RWPE2 (cell line): ENCODE data around the gene NKD2.

Experiments used
- ATAC-seq: fragments of 200-7000 bp; cut with Tn5 transposase; 3 replicates; pipeline ENCODE4 v1.9.1; 2021; ENCODE audit warnings: low read depth
- DNase-seq: peaks from one replicate; pipeline ENCODE4 v3.0.0-alpha.2; 2020; ENCODE audit warnings: low spot score
- H3K27ac ChIP-seq: fragments of 450-650 bp; 2 replicates; pipeline ENCODE4 v1.5.1; 2017; ENCODE audit warnings: mild to moderate bottlenecking; ENCODE audit not compliant: poor library complexity, severe bottlenecking
- H3K27me3 ChIP-seq: fragments of 250-450 bp; sonication (Bioruptor Pico); 2 replicates; pipeline ENCODE4 v1.5.1; 2021; ENCODE audit warnings: mild to moderate bottlenecking, moderate library complexity; ENCODE audit not compliant: insufficient read depth, poor library complexity, severe bottlenecking
- H3K36me3 ChIP-seq: fragments of 250-450 bp; sonication (Bioruptor Pico); 2 replicates; pipeline ENCODE4 v1.5.1; 2020; ENCODE audit warnings: low read depth, mild to moderate bottlenecking, moderate library complexity
- H3K4me1 ChIP-seq: fragments of 250-450 bp; sonication (Bioruptor Pico); 2 replicates; pipeline ENCODE4 v1.5.1; 2021; ENCODE audit warnings: mild to moderate bottlenecking, moderate library complexity; ENCODE audit not compliant: insufficient read depth, poor library complexity, severe bottlenecking
- H3K4me3 ChIP-seq: fragments of 250-450 bp; sonication (Bioruptor Pico); 2 replicates; pipeline ENCODE4 v1.5.1; 2021; ENCODE audit warnings: mild to moderate bottlenecking, moderate library complexity; ENCODE audit not compliant: severe bottlenecking
- H3K9me3 ChIP-seq: fragments of 250-450 bp; sonication (Bioruptor Pico); 2 replicates; pipeline ENCODE4 v1.5.1; 2021; ENCODE audit warnings: mild to moderate bottlenecking, moderate library complexity; ENCODE audit not compliant: severe bottlenecking
- TF ChIP-seq, protein P1 (sequence below): fragments of 450-650 bp; IDR thresholded peaks from one replicate; pipeline ENCODE4 v1.5.1; 2017; ENCODE audit warnings: mild to moderate bottlenecking, moderate library complexity; ENCODE audit not compliant: poor library complexity, severe bottlenecking

Gene NKD2

DNA sequence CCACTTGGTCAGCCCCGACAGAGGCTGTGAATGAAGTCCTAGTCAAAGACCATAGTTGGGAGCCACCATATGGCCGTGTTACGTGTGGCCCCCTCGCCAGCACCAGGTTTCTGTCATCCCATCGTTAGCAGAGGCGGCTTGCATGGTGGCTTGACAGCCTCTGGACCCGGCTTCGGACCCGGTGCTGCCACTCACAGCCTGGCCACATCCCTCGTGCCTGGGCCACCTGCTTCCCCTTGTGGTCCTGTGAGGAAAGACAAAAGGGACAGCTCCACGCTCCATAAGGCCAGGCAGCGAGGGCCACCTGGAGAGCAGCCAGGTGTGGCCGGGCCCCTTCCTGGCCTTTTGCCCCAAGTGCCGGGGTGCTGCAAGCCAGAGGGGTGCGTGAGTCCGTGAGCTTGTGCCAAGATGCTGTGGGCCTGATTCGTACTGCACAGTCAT lies 6.2 kb downstream of the NKD2 start:
- no peaks in the 10 kb centered on the region for H3K36me3 ChIP-seq
- DNase-seq (no peak), ATAC-seq (no peak)
- H3K4me3 ChIP-seq: no peak overlapping the region
- TF ChIP-seq, protein P1, sequence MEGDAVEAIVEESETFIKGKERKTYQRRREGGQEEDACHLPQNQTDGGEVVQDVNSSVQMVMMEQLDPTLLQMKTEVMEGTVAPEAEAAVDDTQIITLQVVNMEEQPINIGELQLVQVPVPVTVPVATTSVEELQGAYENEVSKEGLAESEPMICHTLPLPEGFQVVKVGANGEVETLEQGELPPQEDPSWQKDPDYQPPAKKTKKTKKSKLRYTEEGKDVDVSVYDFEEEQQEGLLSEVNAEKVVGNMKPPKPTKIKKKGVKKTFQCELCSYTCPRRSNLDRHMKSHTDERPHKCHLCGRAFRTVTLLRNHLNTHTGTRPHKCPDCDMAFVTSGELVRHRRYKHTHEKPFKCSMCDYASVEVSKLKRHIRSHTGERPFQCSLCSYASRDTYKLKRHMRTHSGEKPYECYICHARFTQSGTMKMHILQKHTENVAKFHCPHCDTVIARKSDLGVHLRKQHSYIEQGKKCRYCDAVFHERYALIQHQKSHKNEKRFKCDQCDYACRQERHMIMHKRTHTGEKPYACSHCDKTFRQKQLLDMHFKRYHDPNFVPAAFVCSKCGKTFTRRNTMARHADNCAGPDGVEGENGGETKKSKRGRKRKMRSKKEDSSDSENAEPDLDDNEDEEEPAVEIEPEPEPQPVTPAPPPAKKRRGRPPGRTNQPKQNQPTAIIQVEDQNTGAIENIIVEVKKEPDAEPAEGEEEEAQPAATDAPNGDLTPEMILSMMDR: no peak
- peaks cover 77% of the 10 kb centered on the region for H3K27me3 ChIP-seq
- H3K4me1 ChIP-seq: no peaks in the 10 kb centered on the region
- no peak overlapping the region for H3K27ac ChIP-seq
- H3K9me3 ChIP-seq: no peaks in the 10 kb centered on the region

DNA sequence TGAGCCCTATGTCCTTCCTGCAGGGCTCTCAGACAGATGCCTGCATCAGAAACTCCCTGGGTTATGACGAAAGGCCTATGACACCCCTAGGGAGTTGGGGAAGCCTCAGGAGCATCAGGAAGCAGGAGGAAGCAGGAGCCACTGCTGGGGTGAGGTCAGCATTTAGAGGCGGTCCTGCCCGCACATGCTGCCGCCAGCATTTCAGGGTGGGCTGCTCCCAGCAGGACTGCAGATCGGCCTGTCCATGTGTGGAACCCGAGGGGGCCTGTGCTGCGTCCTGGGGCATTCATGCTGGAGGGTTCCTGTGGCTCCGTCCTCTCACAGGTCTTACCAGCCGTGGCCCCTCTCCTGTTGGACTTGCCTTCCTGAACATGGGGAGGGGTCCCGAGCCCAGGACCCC lies 6.9 kb downstream of the NKD2 start:
- Histone ChIP-seq H3K27ac (no peak overlapping the region), H3K4me1 (no peaks in the 10 kb centered on the region)

DNA sequence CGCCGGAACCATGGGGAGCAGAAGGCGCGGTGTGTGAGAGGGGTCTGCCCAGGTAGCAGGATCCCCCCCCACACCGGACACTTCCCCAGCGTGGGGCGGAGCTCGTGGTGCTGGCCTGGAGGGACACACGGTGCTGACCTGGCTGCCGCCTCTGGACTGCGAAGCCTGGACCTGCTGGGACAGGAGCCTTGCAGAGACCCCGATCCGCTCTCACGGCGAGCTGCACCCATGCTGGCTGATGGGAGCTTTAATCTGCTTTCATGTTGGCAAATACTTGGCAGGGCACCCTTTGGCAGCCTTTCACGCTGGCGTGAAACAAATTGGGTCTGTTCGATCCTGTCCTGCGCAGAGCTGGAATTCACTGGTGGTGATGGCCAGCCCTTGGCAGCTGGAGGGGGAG lies 7.4 kb downstream of the NKD2 start:
- Histone ChIP-seq H3K27ac (no peak overlapping the region), H3K9me3 (no peaks in the 10 kb centered on the region), H3K4me3 (no peak overlapping the region), H3K36me3 (no peaks in the 10 kb centered on the region), H3K27me3 (peaks cover 65% of the 10 kb centered on the region), H3K4me1 (no peaks in the 10 kb centered on the region)
- TF ChIP-seq, protein P1: no peak
- ATAC-seq (no peak), DNase-seq (no peak)

More for the DNA sequence above, 6.9 kb downstream of the NKD2 start:
- no peak for ATAC-seq
- DNase-seq: no peak
- Histone ChIP-seq H3K9me3 (no peaks in the 10 kb centered on the region), H3K36me3 (no peaks in the 10 kb centered on the region), H3K4me3 (no peak overlapping the region), H3K27me3 (peaks cover 70% of the 10 kb centered on the region)
- TF ChIP-seq, protein P1: no peak

DNA sequence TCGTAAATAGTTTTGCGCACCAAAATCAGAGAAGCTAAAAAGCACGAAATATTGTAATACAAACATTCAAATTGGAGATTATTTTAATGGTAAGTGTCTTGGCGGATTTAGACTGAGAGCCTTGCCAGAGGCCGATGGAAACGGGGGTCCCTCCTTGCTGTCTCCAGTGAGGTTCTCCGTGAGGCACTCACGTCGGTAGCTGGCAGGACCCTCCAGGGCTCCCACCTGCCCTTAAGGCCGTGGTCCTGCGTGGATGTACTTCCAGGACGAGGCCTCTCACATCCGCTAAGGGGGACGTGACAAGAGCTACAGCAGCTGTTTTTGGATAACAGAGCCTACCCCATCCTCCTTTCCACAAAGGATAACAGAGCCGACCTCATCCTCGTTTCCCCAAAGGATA lies 7.9 kb downstream of the NKD2 start:
- Histone ChIP-seq H3K36me3 (no peaks in the 10 kb centered on the region), H3K4me3 (no peak overlapping the region), H3K27ac (no peak overlapping the region), H3K9me3 (no peaks in the 10 kb centered on the region), H3K27me3 (peaks cover 60% of the 10 kb centered on the region), H3K4me1 (no peaks in the 10 kb centered on the region)
- ATAC-seq (no peak), DNase-seq (no peak)
- TF ChIP-seq, protein P1: no peak

DNA sequence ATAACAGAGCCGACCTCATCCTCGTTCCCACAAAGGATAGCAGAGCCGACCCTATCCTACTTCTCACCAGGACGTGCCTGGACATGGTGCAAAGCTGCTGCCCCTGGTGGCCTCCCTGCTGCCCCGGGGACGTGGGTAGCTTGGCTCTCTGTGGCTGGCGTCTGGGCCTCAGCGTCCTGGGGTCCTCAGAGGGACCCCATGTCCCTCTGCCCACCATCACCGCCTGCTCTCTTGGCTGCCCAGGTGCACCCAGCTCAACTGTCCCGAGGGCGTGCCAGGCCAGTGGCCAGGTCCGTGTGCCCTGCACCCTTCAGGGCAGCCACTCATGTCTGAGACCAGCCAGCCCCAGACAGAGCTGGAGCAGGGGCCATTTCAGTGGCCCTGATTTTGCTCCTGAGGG lies 8.5 kb downstream of the NKD2 start:
- no peak for ATAC-seq
- TF ChIP-seq, protein P1: no peak
- Histone ChIP-seq H3K27ac (no peak overlapping the region), H3K36me3 (no peaks in the 10 kb centered on the region), H3K9me3 (no peaks in the 10 kb centered on the region), H3K4me1 (no peaks in the 10 kb centered on the region), H3K27me3 (peaks cover 55% of the 10 kb centered on the region), H3K4me3 (no peak overlapping the region)
- DNase-seq: no peak
